Stimulated activated naive CD8-positive, alpha-beta T cell treated with anti-CD3 and anti-CD28 coated beads, Interleukin-15, Interleukin-2, amounts not matched to agents 100 ng/mL and 50 ng/mL, for 24 hours (primary cell): Measurements from ENCODE around the gene SEL1L.
"Not testable (repeated sequence)": the region's sequence is repeated elsewhere in the genome, so short reads cannot be mapped to it uniquely, and the experiment has no call there.

Source experiments
- H3K27ac Mint-ChIP-seq: one replicate; pipeline ENCODE4 v1.8.0; 2021; ENCODE audit warnings: mild to moderate bottlenecking, mixed read lengths
- H3K27me3 Mint-ChIP-seq: one replicate; pipeline ENCODE4 v1.8.0; 2021; ENCODE audit warnings: mixed read lengths
- H3K36me3 Mint-ChIP-seq: one replicate; pipeline ENCODE4 v1.8.0; 2021; ENCODE audit warnings: low read depth, mixed read lengths
- H3K4me1 Mint-ChIP-seq: one replicate; pipeline ENCODE4 v1.8.0; 2021; ENCODE audit warnings: low read depth, mixed read lengths
- H3K4me3 Mint-ChIP-seq: one replicate; pipeline ENCODE4 v1.8.0; 2021; ENCODE audit warnings: mild to moderate bottlenecking, mixed read lengths
- H3K9me3 Mint-ChIP-seq: one replicate; pipeline ENCODE4 v1.8.0; 2021; ENCODE audit warnings: mixed read lengths

Gene SEL1L

DNA sequence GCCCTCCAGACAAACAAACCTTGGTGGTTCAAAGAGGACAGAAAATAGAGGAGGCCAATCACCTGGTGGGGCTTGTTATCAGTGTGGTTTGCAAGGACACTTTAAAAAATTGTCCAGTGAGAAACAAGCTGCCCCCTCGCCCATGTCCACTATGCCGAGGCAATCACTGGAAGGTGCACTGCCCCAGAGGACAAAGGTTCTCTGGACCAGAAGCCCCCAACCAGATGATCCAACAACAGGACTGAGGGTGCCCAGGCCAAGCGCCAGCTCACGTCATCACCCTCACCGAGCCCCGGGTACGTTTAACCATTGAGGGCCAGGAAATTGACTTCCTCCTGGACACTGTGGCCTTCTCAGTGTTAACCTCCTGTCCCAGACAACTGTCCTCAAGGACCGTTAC lies 17.7 kb downstream of the SEL1L start:
- H3K27me3 Mint-ChIP-seq, H3K4me3 Mint-ChIP-seq, H3K9me3 Mint-ChIP-seq, H3K27ac Mint-ChIP-seq: not testable (repeated sequence)
- peaks cover 40% of the 10 kb centered on the region for H3K4me1 Mint-ChIP-seq
- H3K36me3 Mint-ChIP-seq, result peaks cover 61% of the 10 kb centered on the region

DNA sequence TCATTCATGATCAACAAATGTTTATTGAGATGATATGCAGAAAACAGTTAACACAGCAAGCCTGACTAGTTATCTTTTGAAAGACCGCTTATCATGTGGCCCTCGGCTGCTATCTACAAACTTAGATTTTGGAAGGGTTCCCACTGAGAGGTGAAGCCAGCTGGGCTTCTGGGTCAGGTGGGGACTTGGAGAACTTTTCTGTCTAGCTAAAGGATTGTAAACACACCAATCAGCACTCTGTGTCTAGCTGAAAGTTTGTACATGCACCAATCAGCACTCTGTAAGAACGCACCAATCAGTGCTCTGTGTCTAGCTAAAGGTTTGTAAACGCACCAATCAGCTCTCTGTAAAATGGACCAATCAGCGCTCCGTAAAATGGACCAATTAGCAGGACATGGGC lies 20.8 kb downstream of the SEL1L start:
- not testable (repeated sequence) for H3K27ac Mint-ChIP-seq, H3K27me3 Mint-ChIP-seq, H3K9me3 Mint-ChIP-seq, H3K4me3 Mint-ChIP-seq
- Mint-ChIP-seq H3K36me3 (peaks cover 64% of the 10 kb centered on the region), H3K4me1 (peaks cover 33% of the 10 kb centered on the region)

DNA sequence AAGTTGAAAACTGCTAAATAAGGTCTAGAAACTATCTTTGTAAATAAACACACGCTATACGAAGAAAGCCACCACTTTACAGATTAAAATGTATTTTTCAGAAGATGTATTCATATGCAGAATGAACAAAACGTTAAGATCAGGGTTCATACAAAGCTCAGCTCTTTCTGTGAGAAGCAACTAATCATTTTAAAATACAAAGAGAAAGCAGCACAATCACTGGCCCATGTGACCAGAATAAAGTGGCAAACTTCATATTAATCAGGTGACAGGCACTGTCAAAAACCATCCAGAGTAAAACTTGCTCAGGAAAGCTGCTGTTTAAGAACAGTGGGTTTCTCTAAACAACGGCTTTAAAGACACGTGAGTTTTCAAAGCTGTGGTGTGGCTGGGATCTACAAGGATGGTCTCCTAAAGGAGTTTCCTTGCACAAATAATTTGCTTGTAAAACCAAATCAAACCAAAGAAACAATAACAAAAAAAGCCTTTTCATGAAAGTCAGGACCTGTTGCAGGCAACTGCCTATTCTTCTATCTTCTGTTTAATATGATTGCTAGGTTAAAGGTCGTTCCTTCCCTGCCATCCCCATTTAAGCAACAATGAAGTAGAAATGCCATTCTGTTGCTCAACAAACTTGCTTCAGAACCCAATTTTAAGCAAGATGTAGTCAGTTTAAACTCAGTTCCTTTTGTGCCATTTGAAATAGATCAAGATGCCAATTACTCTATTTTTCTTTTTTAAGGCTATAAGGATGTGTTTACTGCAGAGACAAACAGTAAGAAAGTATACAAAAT lies 22.3 kb downstream of the SEL1L start:
- no peaks in the 10 kb centered on the region for H3K27me3 Mint-ChIP-seq
- peaks cover 33% of the 10 kb centered on the region for H3K4me1 Mint-ChIP-seq
- no peaks in the 10 kb centered on the region for H3K9me3 Mint-ChIP-seq
- no peak overlapping the region for H3K4me3 Mint-ChIP-seq
- H3K27ac Mint-ChIP-seq, result no peak overlapping the region
- H3K36me3 Mint-ChIP-seq, result peaks cover 71% of the 10 kb centered on the region

DNA sequence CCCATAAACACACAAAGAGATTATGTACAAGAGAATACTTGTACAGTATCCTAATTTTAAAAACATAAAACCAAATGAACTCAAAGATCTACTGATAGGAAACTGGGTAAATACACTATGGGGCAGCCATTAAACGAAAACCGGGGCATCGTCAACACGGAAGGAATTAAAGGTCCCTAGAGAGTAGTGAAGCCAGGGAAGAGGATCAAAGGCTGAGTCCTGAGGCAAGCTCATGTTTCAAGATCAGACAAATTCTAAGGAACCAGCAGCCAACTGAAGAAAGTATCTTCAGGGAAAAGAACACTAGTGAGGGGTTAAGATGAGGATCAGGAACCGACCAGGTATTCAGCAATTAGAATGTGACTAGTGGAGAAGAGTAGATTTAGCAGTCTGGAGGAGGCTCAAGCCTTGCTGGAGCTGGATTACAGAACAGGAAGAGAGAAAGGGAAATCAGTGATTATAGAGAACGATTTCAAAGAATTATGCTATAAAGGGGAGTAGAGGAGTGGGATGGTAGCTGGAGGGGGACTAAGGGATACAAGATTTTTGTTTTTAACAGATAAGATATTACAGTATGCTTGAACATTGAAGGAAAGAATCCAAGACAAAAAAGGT lies 23.7 kb downstream of the SEL1L start:
- H3K4me1 Mint-ChIP-seq, result peaks cover 33% of the 10 kb centered on the region
- no peak overlapping the region for H3K4me3 Mint-ChIP-seq
- no peak overlapping the region for H3K27ac Mint-ChIP-seq
- no peaks in the 10 kb centered on the region for H3K27me3 Mint-ChIP-seq
- H3K36me3 Mint-ChIP-seq, result peaks cover 72% of the 10 kb centered on the region
- no peaks in the 10 kb centered on the region for H3K9me3 Mint-ChIP-seq

DNA sequence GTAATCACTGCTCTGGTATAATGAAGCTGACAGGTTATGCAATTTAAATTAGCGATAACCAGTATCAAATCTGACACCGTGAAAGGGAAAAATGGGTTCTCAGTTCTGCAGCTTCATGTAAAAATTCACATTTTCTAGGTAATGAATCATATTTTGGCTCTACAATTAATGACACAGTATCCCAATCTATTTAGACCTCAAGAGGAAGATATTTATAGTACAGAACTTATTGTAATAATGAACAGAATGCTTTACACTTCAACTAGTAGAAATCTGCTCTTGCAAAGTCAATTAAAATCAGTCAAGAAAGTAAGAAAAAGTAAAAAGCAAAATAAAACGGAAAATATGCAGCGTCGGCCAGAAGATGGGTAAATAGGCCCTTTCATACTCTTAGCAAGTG lies 24.3 kb downstream of the SEL1L start:
- no peak overlapping the region for H3K4me3 Mint-ChIP-seq
- peaks cover 69% of the 10 kb centered on the region for H3K36me3 Mint-ChIP-seq
- H3K27ac Mint-ChIP-seq, result no peak overlapping the region
- H3K4me1 Mint-ChIP-seq, result peaks cover 33% of the 10 kb centered on the region
- H3K9me3 Mint-ChIP-seq, result no peaks in the 10 kb centered on the region
- no peaks in the 10 kb centered on the region for H3K27me3 Mint-ChIP-seq

DNA sequence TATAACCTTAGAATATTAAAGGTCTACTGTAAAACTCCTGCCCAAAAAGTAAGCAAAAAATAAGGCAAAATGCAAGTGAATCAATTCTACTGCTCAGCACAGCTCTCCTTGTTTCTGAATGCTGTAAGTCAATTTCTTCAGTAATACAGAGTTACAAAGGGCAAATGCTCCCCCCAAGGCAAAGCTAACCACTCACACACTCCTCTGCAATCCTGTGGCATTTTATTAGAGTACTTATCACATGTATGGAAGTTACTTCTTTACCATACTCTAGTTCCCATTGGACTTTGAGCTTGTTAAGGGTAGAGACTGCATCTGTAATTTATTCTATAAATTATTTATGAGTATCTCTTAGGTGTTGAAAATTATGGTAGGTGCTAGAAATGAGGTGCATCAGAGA lies 27.2 kb downstream of the SEL1L start:
- Mint-ChIP-seq H3K9me3 (no peaks in the 10 kb centered on the region), H3K4me1 (peaks cover 18% of the 10 kb centered on the region), H3K36me3 (peaks cover 64% of the 10 kb centered on the region), H3K4me3 (no peak overlapping the region), H3K27me3 (no peaks in the 10 kb centered on the region), H3K27ac (peak overlapping the region; percentile 48)

DNA sequence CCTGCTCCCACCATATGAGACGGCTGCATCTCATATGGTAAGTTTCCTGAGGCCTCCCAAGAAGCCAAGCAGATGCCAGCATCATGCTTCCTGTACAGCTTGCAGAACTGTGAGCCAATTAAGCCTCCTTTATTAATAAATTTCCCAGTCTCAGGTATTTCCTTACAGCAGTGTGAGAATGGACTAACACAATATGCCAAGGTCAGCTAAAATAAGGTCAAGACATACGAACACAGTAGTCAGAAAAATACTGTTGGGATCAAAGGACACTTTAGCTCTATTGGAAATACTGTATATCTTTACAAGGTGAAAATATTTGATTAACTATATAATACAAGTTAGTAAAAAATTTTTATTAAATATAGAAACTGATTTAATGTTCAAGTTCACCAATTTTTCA lies 28.8 kb downstream of the SEL1L start:
- peaks cover 68% of the 10 kb centered on the region for H3K36me3 Mint-ChIP-seq
- no peak overlapping the region for H3K4me3 Mint-ChIP-seq
- no peak overlapping the region for H3K27ac Mint-ChIP-seq
- H3K27me3 Mint-ChIP-seq, result no peaks in the 10 kb centered on the region
- H3K4me1 Mint-ChIP-seq, result peaks cover 10% of the 10 kb centered on the region
- H3K9me3 Mint-ChIP-seq, result no peaks in the 10 kb centered on the region

DNA sequence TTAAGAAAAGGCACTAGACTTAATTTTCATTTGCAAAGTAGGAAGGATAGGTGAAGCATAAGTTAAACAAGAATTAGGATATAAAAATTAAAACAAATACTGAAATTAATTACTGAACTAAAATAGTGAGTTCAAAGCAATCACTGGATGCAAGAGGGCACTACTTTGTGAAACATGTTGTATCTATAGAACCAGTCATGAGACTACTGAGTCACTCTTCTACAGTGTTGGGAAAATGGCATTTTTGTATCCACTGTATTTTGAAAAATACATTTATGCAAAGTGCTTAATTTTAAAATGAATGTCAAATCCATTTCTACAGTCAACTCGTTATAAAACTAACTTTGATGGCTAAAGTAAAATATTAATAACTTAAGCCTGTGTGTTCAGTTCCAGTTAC lies 47.9 kb downstream of the SEL1L start:
- no peak overlapping the region for H3K27ac Mint-ChIP-seq
- no peaks in the 10 kb centered on the region for H3K9me3 Mint-ChIP-seq
- no peaks in the 10 kb centered on the region for H3K27me3 Mint-ChIP-seq
- peaks cover 70% of the 10 kb centered on the region for H3K36me3 Mint-ChIP-seq
- peaks cover 7% of the 10 kb centered on the region for H3K4me1 Mint-ChIP-seq
- no peak overlapping the region for H3K4me3 Mint-ChIP-seq

DNA sequence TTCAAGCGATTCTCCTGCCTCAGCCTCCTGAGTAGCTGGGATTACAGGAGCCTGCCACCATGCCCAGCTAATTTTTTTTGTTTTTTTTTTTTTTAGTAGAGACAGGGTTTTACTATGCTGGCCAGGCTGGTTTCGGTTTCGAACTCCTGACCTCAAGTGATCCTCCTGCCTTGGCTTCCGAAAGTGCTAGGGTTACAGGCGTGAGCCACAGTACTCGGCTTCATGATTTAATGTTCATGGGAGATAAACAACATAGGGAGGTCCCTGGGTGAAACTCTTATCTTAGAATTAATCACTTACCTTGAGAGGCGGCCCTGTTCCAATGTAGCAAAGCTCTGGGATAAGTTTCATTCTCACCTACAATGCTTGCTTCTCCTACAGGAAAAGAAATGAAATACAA lies 48.3 kb downstream of the SEL1L start:
- H3K4me3 Mint-ChIP-seq, result no peak overlapping the region
- H3K27ac Mint-ChIP-seq, result no peak overlapping the region
- no peaks in the 10 kb centered on the region for H3K9me3 Mint-ChIP-seq
- H3K27me3 Mint-ChIP-seq, result no peaks in the 10 kb centered on the region
- H3K36me3 Mint-ChIP-seq, result peaks cover 68% of the 10 kb centered on the region
- H3K4me1 Mint-ChIP-seq, result peaks cover 7% of the 10 kb centered on the region

DNA sequence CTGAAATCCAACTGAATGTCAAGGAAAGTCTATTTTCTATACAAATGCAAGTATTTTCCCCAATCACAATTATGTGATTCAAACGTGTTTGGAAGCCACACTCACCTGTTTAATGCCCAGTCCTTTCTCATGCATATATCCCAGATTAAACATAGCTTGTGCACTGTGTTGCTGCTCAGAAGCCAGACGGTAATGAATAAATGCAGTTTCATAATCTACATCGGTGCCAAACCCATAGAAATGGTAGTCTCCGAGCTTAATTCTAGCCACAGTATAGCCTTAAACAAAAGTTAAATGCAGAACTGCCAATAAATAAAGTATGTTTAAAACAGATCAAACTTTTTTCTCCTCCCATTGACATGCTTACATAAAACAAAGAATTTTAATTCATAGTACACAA lies 49.5 kb downstream of the SEL1L start:
- Mint-ChIP-seq H3K36me3 (peaks cover 68% of the 10 kb centered on the region), H3K4me1 (peaks cover 7% of the 10 kb centered on the region)

DNA sequence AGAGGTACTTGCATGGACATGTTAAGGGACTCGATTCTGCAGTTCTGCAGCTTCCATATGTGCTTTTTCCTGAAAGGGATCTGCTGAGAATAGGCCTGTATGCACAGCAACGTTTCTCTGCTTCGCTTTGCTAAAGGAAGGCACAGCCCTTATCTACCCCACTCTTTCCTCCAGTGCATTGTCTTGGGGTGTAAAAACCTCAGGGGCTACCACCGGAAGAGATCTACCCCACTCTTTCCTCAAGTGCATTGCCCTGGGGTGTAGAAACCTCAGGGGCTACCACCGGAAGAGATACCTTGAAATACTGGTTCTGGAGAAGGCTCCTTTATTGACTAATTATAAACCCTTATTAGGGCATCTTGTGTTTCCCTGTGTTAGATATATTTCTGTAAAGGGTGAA lies 52.9 kb downstream of the SEL1L start:
- no peak overlapping the region for H3K4me3 Mint-ChIP-seq
- H3K27ac Mint-ChIP-seq, result no peak overlapping the region
- H3K36me3 Mint-ChIP-seq, result peaks cover 63% of the 10 kb centered on the region

More for the DNA sequence above, 49.5 kb downstream of the SEL1L start:
- H3K27ac Mint-ChIP-seq, result no peak overlapping the region
- no peaks in the 10 kb centered on the region for H3K27me3 Mint-ChIP-seq
- H3K9me3 Mint-ChIP-seq, result no peaks in the 10 kb centered on the region
- H3K4me3 Mint-ChIP-seq, result no peak overlapping the region

DNA sequence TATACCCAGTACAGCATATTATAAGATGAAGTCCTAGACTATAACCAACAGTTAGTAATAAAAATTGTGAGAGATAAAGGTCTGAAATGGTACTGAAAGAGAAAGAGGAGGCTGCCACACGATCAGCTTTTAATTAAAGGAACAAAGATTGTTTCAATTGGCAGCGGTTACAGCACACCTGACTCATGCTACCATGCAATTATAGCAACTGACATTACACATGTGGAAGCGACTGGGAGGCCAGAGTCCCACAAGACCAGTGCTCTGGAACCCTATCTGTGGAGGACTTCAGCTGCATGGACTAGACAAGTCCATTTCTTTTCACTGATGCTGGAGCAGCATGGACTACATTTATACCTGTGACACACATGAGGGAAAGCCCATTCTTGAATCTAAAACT lies 55.2 kb downstream of the SEL1L start:
- Mint-ChIP-seq H3K4me1 (peaks cover 23% of the 10 kb centered on the region), H3K36me3 (peaks cover 64% of the 10 kb centered on the region), H3K27me3 (no peaks in the 10 kb centered on the region), H3K4me3 (no peak overlapping the region), H3K27ac (no peak overlapping the region), H3K9me3 (no peaks in the 10 kb centered on the region)

More for the DNA sequence above, 52.9 kb downstream of the SEL1L start:
- Mint-ChIP-seq H3K4me1 (peaks cover 7% of the 10 kb centered on the region), H3K27me3 (no peaks in the 10 kb centered on the region), H3K9me3 (no peaks in the 10 kb centered on the region)

DNA sequence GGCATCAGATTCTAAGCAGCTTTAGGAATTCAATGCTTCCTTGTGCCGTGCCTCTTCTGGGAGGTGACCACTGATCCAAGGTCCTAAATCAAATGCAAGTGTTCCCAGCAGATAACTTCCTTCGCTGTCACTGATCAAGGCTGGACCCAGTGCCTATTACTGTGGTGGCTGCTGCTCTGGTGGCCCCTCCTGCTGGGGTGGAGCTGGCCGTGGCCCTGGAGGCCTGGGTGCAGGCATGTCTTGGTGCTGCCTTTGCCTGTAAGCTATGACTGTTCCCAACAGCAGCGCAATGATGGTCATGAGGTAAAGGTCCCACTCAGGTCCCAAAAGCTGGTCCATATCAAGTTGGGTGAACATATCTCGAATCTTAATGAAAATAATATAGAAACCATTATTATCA lies 56.8 kb downstream of the SEL1L start:
- no peaks in the 10 kb centered on the region for H3K27me3 Mint-ChIP-seq
- H3K4me3 Mint-ChIP-seq, result no peak overlapping the region
- H3K9me3 Mint-ChIP-seq, result no peaks in the 10 kb centered on the region
- H3K27ac Mint-ChIP-seq, result no peak overlapping the region
- H3K36me3 Mint-ChIP-seq, result peaks cover 67% of the 10 kb centered on the region
- peaks cover 39% of the 10 kb centered on the region for H3K4me1 Mint-ChIP-seq

DNA sequence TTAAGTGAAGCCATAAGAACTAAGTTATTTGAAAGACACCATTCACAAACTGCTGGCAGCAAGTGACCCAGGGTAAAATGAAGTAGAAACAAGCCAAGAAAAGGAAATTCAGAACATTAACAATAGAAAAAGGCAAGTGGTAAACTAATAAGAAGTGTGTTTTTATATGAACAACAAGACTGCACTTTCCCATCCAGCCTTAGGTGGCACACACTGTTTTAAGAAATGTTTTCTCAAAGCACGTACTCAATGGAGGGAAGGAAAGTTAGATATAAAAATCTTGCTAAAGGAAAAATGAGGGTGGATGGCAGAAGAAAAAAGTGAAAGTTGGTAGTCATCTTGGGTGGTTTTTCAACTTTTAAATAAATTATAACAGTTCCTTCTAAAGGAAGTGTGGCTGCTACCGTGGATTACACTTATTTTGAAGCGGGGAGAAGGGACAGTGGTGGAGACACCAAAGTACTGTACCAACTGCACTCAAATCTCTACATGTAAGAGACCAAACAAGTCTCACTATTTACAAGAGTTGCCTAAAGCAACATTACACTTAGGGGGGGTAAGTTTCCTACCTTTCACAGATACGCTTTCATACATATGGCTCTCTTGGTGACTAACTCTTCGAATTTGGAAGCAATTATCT lies 58.8 kb downstream of the SEL1L start:
- Mint-ChIP-seq H3K4me1 (peaks cover 55% of the 10 kb centered on the region), H3K36me3 (peaks cover 55% of the 10 kb centered on the region), H3K4me3 (peak overlapping the region; percentile 76), H3K9me3 (no peaks in the 10 kb centered on the region), H3K27me3 (no peaks in the 10 kb centered on the region), H3K27ac (peak overlapping the region; percentile 95)

DNA sequence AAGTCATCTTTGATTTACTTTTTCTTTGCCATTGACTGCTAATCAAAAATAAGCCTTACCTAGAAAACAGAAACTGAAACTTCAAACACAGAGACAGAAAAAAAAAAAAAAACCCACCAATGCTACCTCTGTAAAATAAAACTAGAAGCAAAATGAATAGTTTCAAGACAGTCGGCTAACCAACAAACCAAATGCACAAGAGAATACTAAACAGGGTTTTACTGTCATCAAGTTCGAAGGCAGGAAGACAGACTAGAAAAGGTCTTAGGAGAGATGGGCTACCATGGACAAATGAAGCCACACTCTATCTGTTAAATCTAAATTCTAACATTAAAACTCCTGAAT lies 59.5 kb downstream of the SEL1L start:
- no peaks in the 10 kb centered on the region for H3K9me3 Mint-ChIP-seq
- H3K4me3 Mint-ChIP-seq, result peak overlapping the region; percentile 76
- peak overlapping the region; percentile 95 for H3K27ac Mint-ChIP-seq
- H3K4me1 Mint-ChIP-seq, result peaks cover 59% of the 10 kb centered on the region
- no peaks in the 10 kb centered on the region for H3K27me3 Mint-ChIP-seq
- H3K36me3 Mint-ChIP-seq, result peaks cover 49% of the 10 kb centered on the region
